ENCODE measurements around the gene XPOT.
A peak's percentile ranks its signal among the peaks of the same experiment; 100 is the strongest.
"Not testable (repeated sequence)": the region's sequence is repeated elsewhere in the genome, so short reads cannot be mapped to it uniquely, and the experiment has no call there.

The XPOT gene, protein sequence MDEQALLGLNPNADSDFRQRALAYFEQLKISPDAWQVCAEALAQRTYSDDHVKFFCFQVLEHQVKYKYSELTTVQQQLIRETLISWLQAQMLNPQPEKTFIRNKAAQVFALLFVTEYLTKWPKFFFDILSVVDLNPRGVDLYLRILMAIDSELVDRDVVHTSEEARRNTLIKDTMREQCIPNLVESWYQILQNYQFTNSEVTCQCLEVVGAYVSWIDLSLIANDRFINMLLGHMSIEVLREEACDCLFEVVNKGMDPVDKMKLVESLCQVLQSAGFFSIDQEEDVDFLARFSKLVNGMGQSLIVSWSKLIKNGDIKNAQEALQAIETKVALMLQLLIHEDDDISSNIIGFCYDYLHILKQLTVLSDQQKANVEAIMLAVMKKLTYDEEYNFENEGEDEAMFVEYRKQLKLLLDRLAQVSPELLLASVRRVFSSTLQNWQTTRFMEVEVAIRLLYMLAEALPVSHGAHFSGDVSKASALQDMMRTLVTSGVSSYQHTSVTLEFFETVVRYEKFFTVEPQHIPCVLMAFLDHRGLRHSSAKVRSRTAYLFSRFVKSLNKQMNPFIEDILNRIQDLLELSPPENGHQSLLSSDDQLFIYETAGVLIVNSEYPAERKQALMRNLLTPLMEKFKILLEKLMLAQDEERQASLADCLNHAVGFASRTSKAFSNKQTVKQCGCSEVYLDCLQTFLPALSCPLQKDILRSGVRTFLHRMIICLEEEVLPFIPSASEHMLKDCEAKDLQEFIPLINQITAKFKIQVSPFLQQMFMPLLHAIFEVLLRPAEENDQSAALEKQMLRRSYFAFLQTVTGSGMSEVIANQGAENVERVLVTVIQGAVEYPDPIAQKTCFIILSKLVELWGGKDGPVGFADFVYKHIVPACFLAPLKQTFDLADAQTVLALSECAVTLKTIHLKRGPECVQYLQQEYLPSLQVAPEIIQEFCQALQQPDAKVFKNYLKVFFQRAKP

DNA sequence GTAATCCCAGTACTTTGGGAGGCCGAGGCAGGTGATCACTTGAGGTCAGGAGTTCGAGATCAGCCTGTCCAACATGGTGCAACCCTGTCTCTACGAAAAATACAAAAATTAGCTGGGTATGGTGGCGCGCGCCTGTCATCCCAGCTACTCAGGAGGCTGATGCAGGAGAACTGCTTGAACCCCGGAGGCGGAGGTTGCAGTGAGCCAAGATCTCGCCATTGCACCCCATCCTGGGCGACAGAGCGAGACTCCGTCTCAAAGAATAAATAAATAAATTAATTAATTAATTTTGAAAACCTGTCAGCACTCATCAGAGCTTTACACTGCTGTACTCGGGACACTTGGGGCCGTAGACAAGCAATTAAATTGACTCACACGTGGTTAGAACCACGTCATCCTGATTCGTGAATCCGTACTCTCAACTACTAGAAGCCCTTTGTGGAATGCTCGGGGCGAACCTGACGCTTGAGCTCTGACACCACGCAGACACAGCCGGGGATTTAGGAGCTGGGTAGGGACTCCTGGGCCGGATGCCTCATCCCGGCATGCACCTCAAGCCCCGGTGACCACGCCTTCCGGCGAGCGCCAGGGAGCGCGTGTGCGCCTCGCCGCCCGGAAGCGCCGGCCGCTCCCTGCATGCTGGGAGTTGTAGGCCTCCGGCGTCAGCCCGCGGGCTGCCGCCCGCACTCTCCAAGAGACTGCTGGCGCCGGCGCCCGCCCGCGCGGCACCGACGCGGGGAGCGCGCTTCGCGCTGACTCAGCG lies at the start of gene XPOT:
TSS of gene XPOT (plus strand) at position 686 of the 763 bp plus-strand sequence. CDS start 5,644 bp downstream, outside the sequence.
- peak; percentile 97 for DNase-seq (ENCODE audit: low spot score)

GRCh38 chr12:64356209-64356608 lies 48.0 kb upstream of the XPOT start:
- DNase-seq (ENCODE audit: low spot score), result not testable (repeated sequence)

GRCh38 chr12:64361173-64361572 lies 43.0 kb upstream of the XPOT start:
- DNase-seq (ENCODE audit: low spot score), result not testable (repeated sequence)

DNA sequence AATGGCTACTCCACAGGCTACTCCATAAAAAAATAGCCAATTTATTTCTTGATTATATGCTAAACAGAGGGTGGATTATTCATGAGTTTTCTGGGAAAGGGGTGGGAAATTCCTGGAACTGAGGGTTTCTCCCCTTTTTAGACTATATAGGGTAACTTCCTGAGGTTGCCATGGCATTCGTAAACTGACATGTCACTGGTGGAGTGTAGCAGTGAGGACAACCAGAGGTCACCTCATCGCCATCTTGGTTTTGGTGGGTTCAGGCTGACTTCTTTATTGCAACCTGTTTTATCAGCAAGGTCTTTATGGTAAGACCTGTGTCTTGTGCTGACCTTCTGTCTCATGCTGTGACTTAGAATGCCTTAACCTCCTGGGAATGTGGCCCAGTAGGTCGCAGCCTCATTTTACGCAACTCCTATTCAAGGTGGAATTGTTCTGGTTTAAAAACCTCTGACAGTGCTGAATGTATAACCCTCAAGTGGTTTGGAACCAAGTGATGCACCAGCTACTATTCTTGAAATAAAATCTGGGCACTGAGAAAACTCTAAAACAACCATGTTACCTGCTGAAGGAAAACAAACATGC lies 41.4 kb upstream of the XPOT start:
- no peak for DNase-seq (ENCODE audit: low spot score)

GRCh38 chr12:64383675-64384074 lies 20.5 kb upstream of the XPOT start:
- DNase-seq (ENCODE audit: low spot score), result no peak

- DNase-seq (ENCODE audit: low spot score), result no peak
These were observed 19.2 kb upstream of the XPOT start for GRCh38 chr12:64385019-64385418.

GRCh38 chr12:64385468-64385867 lies 18.7 kb upstream of the XPOT start:
- DNase-seq (ENCODE audit: low spot score), result peak; percentile 53

DNA sequence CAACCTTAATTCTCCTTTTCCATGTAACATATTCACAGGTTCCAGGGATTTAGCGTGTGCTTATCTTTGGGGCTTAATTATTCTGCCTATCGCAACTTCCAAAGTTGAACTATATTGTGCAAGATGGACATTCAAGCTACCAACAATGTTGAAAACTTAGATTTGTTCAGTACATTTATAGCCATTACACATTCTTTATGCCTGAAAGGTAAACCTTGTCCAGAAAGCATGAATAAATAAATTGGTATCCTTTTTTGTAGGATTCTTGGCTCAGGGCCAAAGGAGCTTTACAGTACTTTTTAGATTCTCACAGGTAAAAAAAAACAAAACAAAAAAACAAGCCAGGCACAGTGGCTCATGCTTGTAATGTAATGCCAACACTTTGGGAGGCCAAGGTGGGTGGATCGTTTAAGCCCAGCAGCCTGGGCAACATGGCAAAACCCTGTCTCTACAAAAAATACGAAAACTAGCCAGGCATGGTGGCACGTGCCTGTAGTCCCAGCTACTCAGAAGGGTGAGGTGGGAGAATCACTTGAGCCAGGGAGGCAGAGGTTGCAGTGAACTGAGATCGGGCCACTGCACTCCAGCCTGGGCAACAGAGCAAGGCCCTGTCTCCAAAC lies 16.9 kb upstream of the XPOT start:
- DNase-seq (ENCODE audit: low spot score), result no peak

GRCh38 chr12:64389154-64389553 lies 15.0 kb upstream of the XPOT start:
- DNase-seq (ENCODE audit: low spot score), result no peak

- peak; percentile 57 for DNase-seq (ENCODE audit: low spot score)
These were observed 13.8 kb upstream of the XPOT start, which contains the start of gene C12orf56 for GRCh38 chr12:64390275-64390851. TSS of gene C12orf56 (minus strand) at chr12:64390758. CDS start at chr12:64390565, 193 bp downstream.

DNA sequence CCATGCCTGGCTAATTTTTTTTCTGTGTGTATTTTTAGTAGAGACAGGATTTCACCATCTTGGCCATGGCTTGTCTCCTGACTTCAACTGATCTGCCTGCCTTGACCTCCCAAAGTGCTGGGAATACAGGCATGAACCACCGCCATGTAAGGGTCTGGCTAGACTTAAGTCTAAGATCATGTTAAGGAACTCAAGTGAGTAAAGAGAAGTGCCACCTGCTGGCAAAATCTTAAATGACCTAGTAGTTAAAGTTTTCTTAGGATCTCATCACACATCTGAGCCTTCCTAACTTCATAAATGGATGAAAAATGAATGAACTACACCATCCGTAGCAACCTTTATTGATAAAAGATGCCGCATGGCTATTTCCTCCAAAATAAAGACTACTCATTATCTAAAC lies 12.0 kb upstream of the XPOT start:
- peak; percentile 50 for DNase-seq (ENCODE audit: low spot score)

DNA sequence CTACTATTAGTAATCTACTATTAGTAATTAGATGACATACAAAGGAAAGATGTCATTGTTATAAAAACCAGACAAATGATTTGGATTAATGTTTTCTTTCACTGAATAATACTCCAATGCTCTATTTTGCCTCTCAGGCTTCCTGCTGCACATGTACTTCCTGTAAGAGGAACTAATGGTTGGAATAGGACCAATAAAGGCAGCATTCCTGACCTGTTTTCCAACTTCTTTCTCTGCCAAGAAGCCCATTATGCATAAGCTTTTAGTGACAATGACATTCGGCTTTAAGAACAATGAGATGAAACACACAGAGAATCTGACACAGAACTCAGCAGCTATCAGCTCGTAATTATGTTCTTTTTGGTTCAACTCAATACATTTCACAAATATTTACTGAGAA lies 8.5 kb upstream of the XPOT start:
- DNase-seq (ENCODE audit: low spot score), result no peak

DNA sequence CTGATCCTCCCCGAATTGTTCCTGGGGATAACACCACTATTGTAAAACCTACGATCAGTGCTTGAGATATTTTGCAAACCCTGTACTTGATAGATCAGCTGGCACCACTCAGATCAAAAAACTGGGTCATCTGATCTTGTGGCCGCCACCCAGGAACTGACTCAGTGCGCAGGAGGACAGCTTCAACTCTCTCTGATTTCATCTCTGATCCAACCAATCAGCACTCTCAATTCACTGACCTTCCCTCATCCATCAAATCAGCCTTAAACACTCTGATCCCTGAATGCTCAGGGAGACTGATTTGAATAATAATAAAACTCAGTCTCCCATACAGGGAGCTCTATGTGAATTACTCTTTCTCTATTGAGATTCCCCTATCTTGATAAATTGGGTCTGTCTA lies 4.2 kb upstream of the XPOT start:
- DNase-seq (ENCODE audit: low spot score), result peak; percentile 55

- no peak for DNase-seq (ENCODE audit: low spot score)
These were observed 2.0 kb upstream of the XPOT start for GRCh38 chr12:64402181-64402580.

GRCh38 chr12:64404470-64405256 lies 471 bp downstream of the XPOT start:
- peak; percentile 91 for DNase-seq (ENCODE audit: low spot score)

- no peak for DNase-seq (ENCODE audit: low spot score)
These were observed 3.4 kb downstream of the XPOT start for GRCh38 chr12:64407342-64408223.

DNA sequence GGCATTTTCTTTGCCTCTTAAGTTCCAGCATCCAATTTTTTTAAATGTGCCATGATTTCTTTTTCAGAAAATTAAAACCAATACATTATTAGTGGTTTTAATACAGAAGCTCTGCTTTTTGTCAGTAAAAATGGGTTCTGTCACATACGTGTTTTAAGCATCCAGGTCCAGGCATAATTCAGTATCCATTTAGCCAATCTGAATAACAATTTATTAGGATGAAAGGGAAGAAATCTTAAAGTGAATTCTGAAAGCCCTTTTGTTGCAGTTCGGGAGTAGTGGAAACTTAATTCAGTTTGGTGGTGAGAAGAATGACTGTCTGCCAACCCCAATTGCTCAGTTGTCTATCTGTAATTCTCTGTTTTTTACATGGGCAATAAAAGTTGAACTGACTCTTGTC lies 7.2 kb downstream of the XPOT start:
- DNase-seq (ENCODE audit: low spot score), result no peak

- DNase-seq (ENCODE audit: low spot score), result no peak
These were observed 8.3 kb downstream of the XPOT start for GRCh38 chr12:64412459-64412858.

DNA sequence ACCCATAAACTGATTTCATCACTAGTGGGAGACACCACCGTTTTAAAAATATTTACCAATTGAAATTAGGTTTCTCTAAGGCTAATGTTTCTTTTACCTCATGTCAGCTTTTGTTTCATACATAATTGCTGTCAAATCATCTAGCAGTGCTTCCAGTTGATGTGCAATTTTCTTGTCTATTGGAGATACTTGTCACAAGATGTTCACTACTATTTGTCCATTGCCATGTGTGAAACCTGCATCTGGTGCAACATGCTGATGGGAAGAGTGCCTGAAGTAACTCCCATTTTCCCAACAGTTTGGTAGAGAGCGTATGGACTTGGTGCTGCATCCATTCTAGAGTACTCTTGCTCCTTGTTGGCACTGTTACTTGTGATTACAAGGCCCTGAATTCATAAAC lies 9.7 kb downstream of the XPOT start:
- DNase-seq (ENCODE audit: low spot score), result no peak

Measured in GM03348 (cell line).